ENCODE results near the gene EPB41L2.
"Not testable (repeated sequence)": the region's sequence is repeated elsewhere in the genome, so short reads cannot be mapped to it uniquely, and the experiment has no call there.

EPB41L2 gene

DNA sequence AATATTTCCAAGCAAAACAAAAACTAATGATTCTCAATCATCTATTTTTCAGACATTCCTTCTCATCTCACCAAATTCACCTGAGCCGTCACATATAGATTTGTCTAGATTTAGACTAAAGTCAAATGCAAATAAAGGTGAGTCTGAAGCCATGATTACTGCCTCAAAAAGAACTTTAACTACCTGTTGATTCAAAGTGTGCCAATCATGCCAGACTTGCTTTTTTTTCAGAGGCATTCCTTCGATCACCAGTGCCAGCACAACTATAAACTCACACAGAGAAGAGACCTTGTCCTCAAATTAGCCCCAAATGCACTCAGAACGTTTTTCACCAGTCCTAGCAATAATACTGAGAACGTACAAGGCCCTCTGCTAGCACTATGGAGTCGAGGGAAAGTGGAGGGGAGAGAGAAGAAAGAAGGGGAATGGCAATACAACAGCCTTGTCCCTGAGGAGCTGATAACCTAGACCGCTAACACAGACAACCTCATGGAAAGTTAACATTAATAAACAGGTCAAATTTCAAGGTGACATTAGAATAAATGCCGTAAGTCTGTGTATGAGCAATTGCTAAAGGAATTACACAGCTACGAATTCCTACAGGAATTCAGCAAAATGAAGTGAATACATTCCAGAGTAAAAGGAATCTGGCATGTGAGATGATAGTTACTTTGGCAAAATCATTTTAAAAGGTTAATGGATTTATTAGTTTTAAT is 60.9 kb downstream of the EPB41L2 start:
- no peak for DNase-seq

DNA sequence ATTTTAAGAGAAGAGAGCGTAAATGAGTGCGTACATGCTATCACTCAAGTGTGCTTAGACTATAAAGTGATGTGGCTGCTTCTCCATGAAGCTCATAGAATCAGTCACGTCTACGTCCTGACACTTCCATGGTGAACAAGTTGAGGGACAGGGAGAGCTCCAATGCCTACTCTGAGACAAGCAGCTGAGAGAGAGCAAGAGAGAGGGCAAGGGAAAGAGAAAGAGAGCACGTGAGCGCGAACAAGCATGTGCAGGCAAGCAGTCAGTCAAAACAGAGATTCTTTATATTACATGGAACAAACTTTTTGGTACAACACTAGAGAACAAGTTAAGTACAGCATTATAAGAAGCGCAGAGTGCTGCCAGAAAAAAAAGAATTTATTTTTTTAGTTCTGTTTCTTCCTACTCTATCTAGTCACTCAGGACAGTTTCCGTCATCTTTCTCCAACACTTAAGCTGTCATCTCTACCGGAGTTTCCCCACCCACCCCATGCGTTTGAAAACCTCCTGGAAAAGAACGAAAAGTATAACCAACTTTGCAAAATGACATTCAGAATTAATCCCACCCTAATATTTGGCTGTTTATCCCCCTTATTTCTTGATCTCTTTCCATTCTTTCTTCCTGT is 61.8 kb downstream of the EPB41L2 start:
- DNase-seq: no peak

DNA sequence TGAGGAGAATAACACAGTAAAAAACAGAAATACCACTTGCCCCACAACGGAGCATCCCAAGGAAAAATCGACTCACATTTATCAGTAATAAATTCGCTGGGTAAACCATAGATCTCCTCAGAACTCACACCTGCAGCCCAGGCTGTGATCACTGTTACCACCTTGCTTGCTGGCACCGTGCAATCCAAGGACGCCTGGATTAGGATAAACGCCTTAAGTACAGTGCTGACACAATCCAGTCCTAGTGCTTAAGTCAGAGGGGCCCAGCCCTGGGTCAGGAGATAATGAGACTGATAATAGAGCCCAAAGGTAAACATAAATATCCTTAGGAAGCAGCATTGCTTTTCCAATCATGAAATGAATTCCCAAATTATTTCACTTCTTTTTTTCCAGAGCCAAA is 62.5 kb downstream of the EPB41L2 start:
- DNase-seq: no peak

DNA sequence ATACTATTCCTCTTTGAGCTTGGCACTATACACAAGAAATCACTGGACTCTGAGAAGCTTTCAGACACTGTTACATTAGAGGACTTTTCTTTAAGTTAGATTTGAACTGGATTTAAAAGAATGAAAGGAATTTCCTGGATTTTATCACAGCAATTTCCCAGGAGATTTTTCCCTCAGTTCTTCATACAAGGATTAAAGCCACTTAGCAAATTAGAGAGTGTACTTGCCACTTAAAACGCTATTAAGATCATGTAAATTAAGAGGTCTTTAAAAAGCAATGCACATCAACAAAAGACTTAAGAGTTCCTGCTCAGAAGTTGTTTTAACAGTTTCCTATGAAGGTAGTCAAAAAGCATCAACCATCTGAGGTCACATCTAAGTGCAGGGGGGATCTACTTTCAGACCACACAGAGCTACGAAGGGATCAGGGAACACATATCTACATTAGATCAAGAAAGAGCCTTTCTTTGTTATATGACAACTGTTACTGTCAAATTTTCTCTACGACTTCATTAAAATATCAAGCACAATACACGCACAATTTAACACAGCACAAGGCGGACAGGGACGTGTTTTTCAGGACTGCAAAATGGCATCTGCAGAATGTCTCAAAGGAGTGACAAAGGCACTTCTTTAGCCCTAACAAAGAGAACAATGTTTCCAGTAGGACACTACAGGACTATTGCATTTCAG is 65.8 kb downstream of the EPB41L2 start:
- no peak for DNase-seq

DNA sequence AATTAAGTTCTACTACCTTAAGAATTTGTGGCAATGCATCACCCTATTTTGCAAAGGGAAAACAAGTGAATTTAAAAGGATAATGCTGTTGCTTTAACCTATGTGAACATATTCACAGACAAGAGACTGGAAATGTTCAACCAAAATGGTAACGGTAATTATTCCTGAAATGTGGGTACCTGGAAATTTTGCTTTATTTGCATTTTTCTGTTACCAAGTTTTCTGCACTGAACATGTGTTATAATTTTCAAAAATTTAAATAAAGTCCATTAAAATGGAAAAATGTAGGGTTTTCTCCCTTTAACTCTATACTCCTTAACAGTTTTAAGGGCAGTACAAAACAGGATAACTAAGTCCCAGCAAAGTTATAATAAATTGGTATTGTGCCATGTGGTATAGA is 66.4 kb downstream of the EPB41L2 start:
- no peak for DNase-seq

DNA sequence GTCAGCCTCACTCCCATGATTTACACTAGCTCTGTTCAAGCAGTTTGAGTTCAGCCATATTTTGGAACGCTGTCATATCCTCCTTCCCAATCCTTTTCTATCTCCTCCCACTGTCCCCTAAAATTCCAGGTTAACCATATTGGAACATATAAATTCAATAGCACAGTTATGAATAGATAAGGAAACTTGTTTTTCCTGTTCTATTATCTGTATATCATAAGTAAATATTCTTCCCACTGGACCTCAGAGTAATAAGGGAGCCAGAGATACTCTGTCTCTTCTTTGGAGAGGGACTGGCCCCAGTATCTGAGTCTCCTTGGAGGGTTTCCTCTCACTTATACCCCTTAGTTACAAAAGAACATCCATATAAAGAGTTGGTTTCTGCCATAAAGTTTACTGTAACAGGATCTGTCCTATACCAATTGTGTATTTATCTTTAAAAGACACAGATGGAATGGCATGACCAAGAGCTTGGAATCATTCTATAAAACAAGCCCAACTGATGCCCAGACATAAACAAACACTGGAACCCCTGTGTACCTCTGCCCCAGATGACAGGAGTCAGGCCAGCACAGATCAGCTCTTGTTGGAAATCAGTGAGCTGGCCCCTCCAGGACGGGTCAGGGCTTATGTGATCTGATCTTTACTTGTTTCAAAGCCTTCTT is 67.1 kb downstream of the EPB41L2 start:
- no peak for DNase-seq

DNA sequence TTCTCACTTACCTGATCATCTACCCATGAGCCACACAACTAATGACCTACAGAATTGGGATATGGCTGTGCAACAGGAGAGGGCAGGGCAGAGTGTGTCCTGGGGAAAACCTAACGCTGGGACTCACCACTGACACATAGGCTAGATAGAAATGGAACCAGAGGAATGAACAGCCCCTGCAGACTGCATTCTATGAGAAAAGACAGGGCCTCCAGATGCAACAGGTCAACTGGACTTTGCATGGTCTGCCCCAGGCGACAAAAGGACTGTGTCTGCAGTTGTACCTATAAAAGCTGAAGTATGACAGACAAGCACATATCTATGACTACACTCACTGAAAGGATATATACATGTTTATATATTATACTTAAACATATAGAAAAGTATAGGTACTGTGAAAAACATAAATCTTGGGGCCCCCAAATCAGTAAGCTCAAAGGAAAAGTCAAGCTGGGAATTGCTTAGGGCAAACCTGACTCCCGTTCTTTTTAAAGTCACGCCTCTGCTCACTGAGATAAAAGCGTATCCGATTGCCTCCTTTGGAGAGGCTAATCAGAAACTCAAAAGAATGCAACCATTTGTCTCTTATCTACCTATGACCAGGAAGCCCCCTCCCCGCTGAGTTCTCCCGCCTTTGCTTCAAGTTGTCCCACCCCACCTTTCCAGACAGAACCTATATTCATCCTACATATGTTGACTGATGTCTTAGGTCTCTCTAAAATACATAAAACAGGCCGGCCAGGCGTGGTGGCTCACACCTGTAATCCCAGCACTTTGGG is 68.5 kb downstream of the EPB41L2 start:
- DNase-seq: no peak

DNA sequence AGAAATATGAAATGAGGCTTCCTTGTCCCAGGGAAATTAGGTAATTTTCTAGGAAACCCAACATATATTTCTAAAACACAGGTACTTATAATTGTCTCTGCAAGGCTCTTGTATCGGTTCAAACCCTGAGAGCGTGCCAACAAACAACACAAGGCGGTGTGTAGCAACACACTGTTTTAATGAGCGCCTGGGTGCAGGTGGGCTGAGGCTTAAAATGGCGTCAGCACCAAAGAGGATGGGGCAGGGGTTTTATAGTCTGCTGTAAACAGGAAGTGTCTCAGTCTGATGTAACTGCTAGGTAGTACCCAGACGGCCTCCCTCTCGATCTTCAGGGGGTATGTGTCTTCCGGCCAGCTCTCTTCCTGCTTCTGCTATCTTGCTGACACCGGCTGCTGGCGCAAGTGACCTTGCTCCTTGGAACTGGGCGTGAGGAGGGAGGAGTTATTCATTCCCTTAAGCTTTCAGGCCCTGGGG is 69.7 kb downstream of the EPB41L2 start:
- no peak for DNase-seq

DNA sequence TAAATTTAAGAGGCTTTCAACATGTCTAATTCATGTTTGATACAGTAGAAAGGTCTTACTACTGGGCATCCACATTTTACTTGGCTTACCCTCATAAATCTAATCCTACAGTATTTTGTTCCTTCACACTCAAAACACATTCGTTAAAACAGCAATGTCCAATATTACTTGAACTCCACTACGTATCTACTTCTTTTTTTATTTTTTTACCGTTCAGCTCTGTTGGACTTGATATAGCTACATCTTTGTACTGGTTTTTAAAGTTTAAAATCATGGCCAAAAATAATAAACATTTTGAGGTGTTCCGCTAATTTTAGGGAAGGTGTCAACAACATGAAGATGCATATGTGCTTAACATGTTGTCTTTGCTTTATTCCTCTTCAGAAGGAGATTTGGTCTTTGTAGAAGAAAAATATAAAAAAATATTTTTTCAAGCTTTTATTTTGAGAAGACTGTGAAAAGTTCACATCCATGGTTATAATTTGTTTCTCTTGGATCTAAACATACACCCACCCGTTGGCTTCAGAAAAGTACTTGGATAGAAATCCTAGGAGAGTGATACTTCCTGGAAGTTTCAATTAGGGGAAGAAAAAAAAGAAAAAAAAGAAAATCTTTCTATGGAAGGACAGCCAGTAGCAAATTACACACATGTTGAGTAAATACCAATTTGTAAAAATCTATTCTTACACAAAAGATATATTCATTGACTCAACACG is 71.5 kb downstream of the EPB41L2 start:
- DNase-seq: no peak

DNA sequence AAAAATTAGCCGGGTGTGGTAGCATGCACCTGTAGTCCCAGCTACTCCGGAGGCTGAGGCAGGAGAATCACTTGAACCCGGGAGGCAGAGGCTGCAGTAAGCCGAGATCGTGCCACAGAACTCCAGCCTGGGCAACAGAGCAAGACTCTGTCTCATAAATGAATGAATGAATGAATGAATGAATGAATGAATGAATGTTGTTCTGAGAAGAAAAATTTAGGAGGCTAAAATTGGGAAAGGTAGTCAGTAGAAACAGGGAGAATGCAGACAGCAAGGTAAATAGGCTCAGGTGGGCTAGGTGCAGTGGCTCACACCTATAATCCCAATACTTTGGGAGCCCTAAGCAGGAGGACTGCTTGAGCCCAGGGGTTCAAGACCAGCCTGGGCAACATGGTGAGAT is 75.5 kb downstream of the EPB41L2 start:
- DNase-seq: not testable (repeated sequence)

DNA sequence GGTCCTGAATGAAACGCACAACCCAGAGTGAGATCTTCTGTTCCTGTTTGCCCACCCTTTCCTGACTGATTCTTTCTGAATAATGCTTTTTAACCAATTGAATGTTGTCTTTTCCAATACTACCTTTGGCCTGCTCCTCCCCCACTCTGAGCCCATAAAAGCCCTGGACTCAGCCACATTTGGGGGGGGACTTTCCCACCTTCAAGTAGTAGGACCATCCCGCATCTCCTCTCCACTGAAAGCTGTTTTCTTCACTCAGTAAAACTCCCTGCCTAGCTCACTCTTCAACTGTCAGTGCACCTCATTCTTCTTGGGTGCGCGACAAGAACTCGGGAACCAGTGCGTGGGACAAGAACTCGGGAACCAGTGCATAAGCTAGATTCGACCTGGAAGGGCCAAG is 77.9 kb downstream of the EPB41L2 start:
- no peak for DNase-seq

DNA sequence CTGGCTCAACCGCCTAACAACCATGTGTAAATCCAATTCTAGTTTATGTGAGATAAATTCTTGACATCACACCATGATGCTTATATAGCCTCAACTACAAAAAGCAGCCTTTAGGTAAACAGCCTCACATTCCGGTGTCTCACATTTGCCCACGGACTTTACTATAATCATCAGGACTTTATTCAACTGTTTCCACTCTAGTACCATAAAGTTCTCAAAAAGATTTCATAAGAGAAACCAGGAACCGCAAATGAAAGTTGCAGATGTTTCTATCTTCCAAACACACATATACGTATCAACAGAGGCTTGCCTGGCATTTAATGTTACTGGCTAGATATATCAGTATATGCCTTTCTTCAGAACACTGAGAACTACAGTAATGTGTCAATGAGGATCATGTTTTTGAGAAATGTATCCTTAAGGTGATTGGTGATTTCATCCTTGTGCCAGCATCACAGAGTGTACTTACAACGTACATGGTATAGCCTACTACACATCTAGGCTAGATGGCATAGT is 80.0 kb downstream of the EPB41L2 start:
- no peak for DNase-seq

DNA sequence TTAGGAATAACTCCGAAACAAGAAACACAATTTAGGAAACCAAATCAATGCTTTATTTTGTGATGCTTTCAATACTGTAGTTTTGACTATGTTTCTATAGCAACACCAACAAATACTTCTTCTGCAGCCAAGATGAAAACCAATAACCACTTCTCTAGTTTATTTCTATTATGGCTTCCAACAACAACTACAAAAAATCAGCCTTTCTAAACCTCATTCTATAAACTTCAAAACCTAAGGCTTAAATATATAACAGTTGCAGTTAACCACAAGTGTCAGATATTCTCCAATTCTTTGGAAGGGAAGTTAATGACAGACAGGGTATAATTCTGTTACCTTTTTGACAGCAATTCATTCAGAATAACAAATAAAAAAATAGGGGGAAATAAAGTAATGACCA is 80.9 kb downstream of the EPB41L2 start:
- DNase-seq: no peak

DNA sequence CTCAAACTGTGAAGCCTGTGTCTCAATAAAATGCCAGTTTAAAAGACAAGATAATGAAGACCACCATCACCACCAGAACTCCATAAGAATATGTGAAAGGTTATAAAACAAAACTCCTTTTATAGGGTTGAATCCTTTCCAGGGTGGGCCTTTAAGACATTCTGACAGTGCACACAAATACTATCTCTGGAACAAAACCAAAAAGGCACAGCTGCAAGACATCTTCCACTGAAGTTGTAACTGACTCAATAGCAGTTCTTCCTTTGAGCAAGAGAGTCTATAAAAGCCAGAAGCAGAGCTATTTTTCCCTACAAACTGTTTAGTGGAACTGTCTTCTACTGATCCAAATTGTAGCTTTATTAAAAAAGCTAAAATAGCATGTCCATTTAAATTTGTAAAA is 81.6 kb downstream of the EPB41L2 start:
- DNase-seq: no peak

DNA sequence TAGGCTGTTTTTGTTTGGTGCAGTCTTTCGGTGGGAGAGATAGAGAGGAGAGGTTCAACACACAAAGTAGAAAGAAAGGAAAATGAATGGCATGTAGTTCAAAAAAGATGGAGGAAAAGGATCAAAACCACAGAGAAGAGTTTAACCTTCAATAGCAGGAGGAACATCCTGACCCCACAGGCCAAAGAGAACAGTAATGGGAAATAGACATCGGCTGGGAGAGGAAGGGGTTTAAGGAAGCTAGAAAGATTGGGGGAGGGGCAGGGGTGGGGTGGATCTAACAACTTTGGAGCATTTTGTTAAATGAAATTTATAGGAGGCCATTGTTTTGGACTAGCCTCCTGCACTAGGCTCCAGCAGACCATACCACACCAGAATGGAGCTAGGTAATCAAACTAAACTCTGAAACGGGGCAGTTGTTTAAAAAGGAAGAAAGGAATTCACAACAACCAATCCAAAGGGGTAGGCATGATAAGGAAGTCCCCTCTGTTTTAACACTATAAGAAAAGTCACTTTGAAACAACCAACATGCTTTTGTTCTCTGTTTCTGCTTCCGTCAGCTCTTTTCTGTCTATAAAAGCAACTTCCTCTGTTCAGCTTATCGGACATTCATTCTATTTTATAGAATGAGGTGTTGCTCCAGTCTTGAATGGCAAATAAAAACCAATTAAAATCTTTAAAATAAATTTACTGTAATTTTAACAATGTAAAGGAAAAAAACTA is 82.6 kb downstream of the EPB41L2 start:
- DNase-seq: no peak

DNA sequence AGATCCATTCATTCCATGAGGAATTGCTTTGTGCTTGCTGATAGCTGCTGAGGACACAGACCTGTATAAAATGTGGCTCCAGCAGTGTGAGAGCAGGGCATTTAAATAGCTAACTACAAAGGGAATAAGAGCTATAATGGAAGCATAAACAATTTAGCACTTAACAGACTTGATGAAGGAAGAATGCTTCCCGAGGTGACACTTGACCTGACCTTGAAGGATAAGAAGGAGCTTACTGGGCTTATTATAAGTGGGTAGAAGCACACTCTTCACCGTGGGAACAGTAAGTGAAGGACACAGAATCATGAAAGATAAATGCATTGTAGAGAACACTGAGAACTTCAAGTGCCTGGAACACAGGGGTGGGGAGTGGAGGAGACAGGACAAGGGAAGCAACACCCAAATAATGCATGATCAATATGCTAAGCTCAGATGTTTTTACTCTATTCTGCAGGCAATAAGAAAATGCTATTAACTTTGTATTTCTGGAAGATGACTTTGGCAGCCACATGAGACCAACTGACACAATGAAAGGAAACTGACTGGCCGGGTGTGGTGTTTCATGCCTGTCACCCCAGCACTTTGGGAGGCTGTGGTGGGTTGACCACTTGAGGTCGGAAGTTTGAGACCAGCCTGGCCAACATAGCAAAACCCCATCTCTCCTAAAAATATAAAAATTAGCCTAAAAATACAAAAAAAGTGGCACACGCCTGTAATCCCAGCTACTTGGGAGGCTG is 84.2 kb downstream of the EPB41L2 start:
- DNase-seq: no peak

DNA sequence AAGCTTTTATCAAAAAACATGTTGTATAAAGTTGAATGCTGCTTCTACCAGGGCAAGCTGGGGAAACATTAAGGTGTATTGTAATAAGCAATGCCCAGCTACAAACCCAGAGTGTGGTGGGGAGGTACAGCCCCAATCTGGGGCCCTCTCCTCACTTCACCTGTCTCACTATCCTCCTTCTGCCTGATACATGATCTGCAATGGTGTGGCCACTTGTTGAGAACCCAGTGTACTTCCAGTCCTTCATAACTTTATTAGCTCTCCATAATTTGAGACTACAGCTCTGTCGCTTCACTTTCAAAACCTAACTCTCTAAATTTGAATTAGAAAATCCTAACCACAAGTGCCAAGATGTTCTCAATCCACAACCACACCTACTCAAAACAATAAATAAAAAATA is 84.9 kb downstream of the EPB41L2 start:
- no peak for DNase-seq

DNA sequence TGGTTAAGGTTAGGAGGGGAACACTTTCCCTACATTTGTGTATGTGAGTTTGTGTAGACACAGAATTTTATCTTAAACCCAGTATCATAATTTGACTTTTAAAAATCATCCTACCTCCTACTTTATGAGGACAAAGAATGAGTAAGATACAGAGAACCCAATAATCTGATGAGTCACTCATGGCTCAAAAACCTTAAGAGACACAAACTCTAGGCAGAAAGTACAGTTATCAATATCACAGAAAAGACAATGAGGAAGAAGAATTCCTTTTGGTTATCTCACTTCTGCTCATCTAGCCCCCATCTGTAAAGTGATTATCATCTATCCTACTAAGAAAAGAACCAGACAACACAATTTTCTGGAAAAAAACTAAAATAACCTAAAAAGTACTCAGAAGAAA is 87.7 kb downstream of the EPB41L2 start:
- no peak for DNase-seq

DNA sequence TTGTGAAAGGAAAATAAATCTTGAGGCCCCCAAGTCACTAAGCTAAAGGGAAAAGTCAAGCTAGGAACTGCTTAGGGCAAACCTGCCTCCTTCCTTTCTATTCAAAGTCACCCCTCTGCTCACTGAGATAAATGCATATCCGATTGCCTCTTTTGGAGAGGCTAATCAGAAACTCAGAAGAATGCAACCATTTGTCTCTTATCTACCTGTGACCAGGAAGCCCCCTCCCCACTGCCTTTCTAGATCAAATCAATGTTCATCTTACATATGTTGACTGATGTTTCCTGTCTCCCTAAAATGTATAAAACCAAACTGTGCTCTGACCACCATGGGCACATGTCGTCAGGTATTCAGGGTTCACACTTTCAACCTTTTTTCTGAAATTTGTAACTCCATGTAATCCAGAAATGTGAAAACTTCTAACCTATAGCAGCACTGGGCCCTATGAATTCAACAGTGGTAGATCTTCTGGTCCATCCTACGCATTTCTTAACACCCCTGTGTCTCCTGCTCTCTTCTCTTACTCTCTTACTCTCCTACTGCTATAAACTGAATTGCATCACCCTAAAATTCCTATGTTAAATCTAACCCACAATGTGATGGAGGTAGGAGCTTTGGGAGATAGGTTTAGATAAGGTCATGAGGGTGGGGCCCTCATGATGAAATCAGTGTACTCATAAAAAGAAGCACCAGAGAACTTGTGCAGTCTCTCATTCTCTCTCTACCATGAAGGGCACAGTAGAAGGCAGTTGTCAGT is 89.3 kb downstream of the EPB41L2 start:
- DNase-seq: no peak

DNA sequence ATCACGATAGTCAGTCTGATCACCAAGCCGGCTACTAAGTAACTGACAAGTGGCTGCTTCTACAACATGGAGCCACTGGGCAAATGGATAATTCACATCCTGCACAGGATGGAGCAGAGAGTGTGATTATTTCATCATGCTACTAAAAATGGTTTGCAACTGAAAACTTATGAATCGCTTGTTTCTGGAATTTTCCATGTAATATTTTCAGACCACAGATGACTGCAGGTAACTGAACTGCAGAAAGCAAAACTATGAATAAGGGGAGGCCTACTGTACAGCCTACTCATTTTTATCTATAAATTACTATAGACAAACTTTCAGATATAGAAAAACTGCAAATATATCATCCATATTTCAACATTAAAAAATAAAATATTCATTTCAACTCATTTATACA is 91.5 kb downstream of the EPB41L2 start:
- no peak for DNase-seq

Data from activated CD4-positive, alpha-beta T cell treated with anti-CD3 and anti-CD28 coated beads, Interleukin-2, amount 50 U/mL, for 4 hours (primary cell).